Vagina (tissue), 2 donors: ENCODE measurements around the gene INPP5A. TPM values are rescaled to one million over a fixed set of nuclear protein-coding genes. Genes with fewer than 3 reads are reported as not detected.

ENCODE experiments used
- DNase-seq, 2 donors: peaks; one replicate each; pipeline ENCODE4 v3.0.0-alpha.2; 2017; ENCODE audit errors: extremely low spot score in 2 of 2
- H3K27ac ChIP-seq: fragments of 200-600 bp; sonication (generic); one replicate; pipeline ENCODE4 v1.5.1; 2019
- H3K27me3 ChIP-seq: fragments of 200-600 bp; sonication (generic); one replicate; pipeline ENCODE4 v1.5.1; 2019
- H3K36me3 ChIP-seq, 2 donors: fragments of 200-600 bp; sonication (generic); one replicate each; pipeline ENCODE4 v1.5.1; 2017 to 2019
- H3K4me1 ChIP-seq: fragments of 200-600 bp; sonication (generic); one replicate; pipeline ENCODE4 v1.5.1; 2019
- H3K4me3 ChIP-seq, 2 donors: fragments of 200-600 bp; sonication (generic); 1 replicate in 1 of 2; 2 replicates in 1 of 2; pipeline ENCODE4 v1.5.1; 2016 to 2019
- H3K9me3 ChIP-seq: fragments of 200-600 bp; sonication (generic); one replicate; pipeline ENCODE4 v1.5.1; 2019
- CTCF ChIP-seq, 3 experiments: fragments of 450-650 bp in 2 of 3; fragments of 200-600 bp in 1 of 3; sonication (generic) in 1 of 3; IDR thresholded peaks; one replicate each; pipeline ENCODE4 v1.5.1; 2017 to 2019; ENCODE audit warnings: antibody characterized with exemption in 3 of 3, mild to moderate bottlenecking in 2 of 3, moderate library complexity in 2 of 3
- POLR2A ChIP-seq, 2 donors: fragments of 450-650 bp; IDR thresholded peaks; one replicate each; pipeline ENCODE4 v1.6.1; 2017; ENCODE audit warnings: antibody characterized with exemption in 2 of 2, mild to moderate bottlenecking in 2 of 2, moderate library complexity in 2 of 2
- POLR2AphosphoS5 ChIP-seq, 2 donors: sonication (generic); formaldehyde crosslinking; IDR thresholded peaks; one replicate each; pipeline ENCODE4 v1.9.0; 2017; ENCODE audit warnings: antibody characterized with exemption in 2 of 2, mild to moderate bottlenecking in 2 of 2, low read depth in 1 of 2; ENCODE audit not compliant: insufficient read depth in 1 of 2
- intact Hi-C: fragments of 100-400 bp; cut with DNase I; formaldehyde crosslinking; loops from one replicate; pipeline ENCODE4 v1.15.1; 2023
- total RNA-seq: library from RNA; depleted of rRNA; stranded (reverse); fragments of >200 nt; gene quantifications from one replicate; pipeline ENCODE4 v1.2.3, GENCODE V29; 2016

Gene INPP5A
- total RNA-seq, 1 donor from 2014 or later: 24.3 TPM

GRCh38 chr10:132753596-132753995 is 216.0 kb downstream of the INPP5A start:
- DNase-seq: no peak
- peaks cover 0 to 42% of the 10 kb centered on the region in 2 donors for H3K36me3 ChIP-seq
- H3K4me3 ChIP-seq: no peak overlapping the region
- H3K4me1 ChIP-seq: no peaks in the 10 kb centered on the region
- no peaks in the 10 kb centered on the region for H3K9me3 ChIP-seq
- no peak overlapping the region for H3K27ac ChIP-seq
- H3K27me3 ChIP-seq: no peaks in the 10 kb centered on the region
- TF ChIP-seq POLR2A (IDR thresholded peaks at IDR 0.05) (no peak), POLR2AphosphoS5 (IDR thresholded peaks at IDR 0.05; ENCODE audit: insufficient read depth in 1 of 2, low read depth in 1 of 2) (no peak), CTCF (IDR thresholded peaks at IDR 0.05) (no peak)
- intact Hi-C loops: no loop called here

- H3K27ac ChIP-seq: no peak overlapping the region
- intact Hi-C loops: no loop called here
- H3K4me3 ChIP-seq: no peak overlapping the region
- H3K36me3 ChIP-seq: peaks cover 0 to 42% of the 10 kb centered on the region in 2 donors
- no peaks in the 10 kb centered on the region for H3K9me3 ChIP-seq
- no peaks in the 10 kb centered on the region for H3K27me3 ChIP-seq
- no peaks in the 10 kb centered on the region for H3K4me1 ChIP-seq
- no peak for DNase-seq
- TF ChIP-seq POLR2AphosphoS5 (IDR thresholded peaks at IDR 0.05; ENCODE audit: insufficient read depth in 1 of 2, low read depth in 1 of 2) (no peak), POLR2A (IDR thresholded peaks at IDR 0.05) (no peak), CTCF (IDR thresholded peaks at IDR 0.05) (no peak)
Observed at GRCh38 chr10:132754071-132754470, 216.5 kb downstream of the INPP5A start.

GRCh38 chr10:132755166-132755711 is 217.7 kb downstream of the INPP5A start:
- intact Hi-C loops: no loop called here
- Histone ChIP-seq H3K27me3 (no peaks in the 10 kb centered on the region), H3K36me3 (peaks cover 0 to 38% of the 10 kb centered on the region in 2 donors), H3K9me3 (no peaks in the 10 kb centered on the region), H3K4me1 (no peaks in the 10 kb centered on the region), H3K4me3 (no peak overlapping the region), H3K27ac (no peak overlapping the region)
- no peak for TF ChIP-seq POLR2A (IDR thresholded peaks at IDR 0.05)
- TF ChIP-seq POLR2AphosphoS5 (IDR thresholded peaks at IDR 0.05; ENCODE audit: insufficient read depth in 1 of 2, low read depth in 1 of 2): no peak
- no peak for TF ChIP-seq CTCF (IDR thresholded peaks at IDR 0.05)
- no peak for DNase-seq

GRCh38 chr10:132756591-132756990 is 219.0 kb downstream of the INPP5A start:
- Histone ChIP-seq H3K4me1 (no peaks in the 10 kb centered on the region), H3K27me3 (no peaks in the 10 kb centered on the region), H3K4me3 (no peak overlapping the region), H3K9me3 (no peaks in the 10 kb centered on the region), H3K27ac (no peak overlapping the region), H3K36me3 (peaks cover 0 to 44% of the 10 kb centered on the region in 2 donors)
- DNase-seq: no peak
- intact Hi-C loops: no loop called here
- TF ChIP-seq POLR2AphosphoS5 (IDR thresholded peaks at IDR 0.05; ENCODE audit: insufficient read depth in 1 of 2, low read depth in 1 of 2) (no peak), POLR2A (IDR thresholded peaks at IDR 0.05) (no peak), CTCF (IDR thresholded peaks at IDR 0.05) (no peak)

GRCh38 chr10:132757171-132757570 is 219.6 kb downstream of the INPP5A start:
- Histone ChIP-seq H3K9me3 (no peaks in the 10 kb centered on the region), H3K4me3 (no peak overlapping the region), H3K36me3 (peaks cover 0 to 44% of the 10 kb centered on the region in 2 donors), H3K27ac (no peak overlapping the region), H3K4me1 (no peaks in the 10 kb centered on the region), H3K27me3 (no peaks in the 10 kb centered on the region)
- intact Hi-C loops: no loop called here
- DNase-seq: no peak
- no peak for TF ChIP-seq CTCF (IDR thresholded peaks at IDR 0.05)
- no peak for TF ChIP-seq POLR2AphosphoS5 (IDR thresholded peaks at IDR 0.05; ENCODE audit: insufficient read depth in 1 of 2, low read depth in 1 of 2)
- no peak for TF ChIP-seq POLR2A (IDR thresholded peaks at IDR 0.05)
